Measurements from ENCODE around the gene RAP1A.
"Not testable (repeated sequence)": the region's sequence is repeated elsewhere in the genome, so short reads cannot be mapped to it uniquely, and the experiment has no call there.

Gene RAP1A

GRCh38 chr1:111628153-111628552 is 8.6 kb downstream of the RAP1A start:
- Mint-ChIP-seq H3K27me3 (ENCODE audit: low read depth) (no peaks in the 10 kb centered on the region), H3K4me3 (no peak overlapping the region), H3K9me3 (no peaks in the 10 kb centered on the region), H3K27ac (no peak overlapping the region), H3K36me3 (ENCODE audit: low read depth) (peaks cover 6% of the 10 kb centered on the region), H3K4me1 (peaks cover 8% of the 10 kb centered on the region)
- no peak for TF ChIP-seq CTCF (IDR thresholded peaks at IDR 0.05; ENCODE audit: unreplicated experiment in 3 of 3)

- TF ChIP-seq CTCF (IDR thresholded peaks at IDR 0.05; ENCODE audit: unreplicated experiment in 3 of 3): no peak
- H3K27me3 Mint-ChIP-seq (ENCODE audit: low read depth): no peaks in the 10 kb centered on the region
- peaks cover 8% of the 10 kb centered on the region for H3K4me1 Mint-ChIP-seq
- H3K9me3 Mint-ChIP-seq: no peaks in the 10 kb centered on the region
- H3K27ac Mint-ChIP-seq: no peak overlapping the region
- peaks cover 3% of the 10 kb centered on the region for H3K36me3 Mint-ChIP-seq (ENCODE audit: low read depth)
- no peak overlapping the region for H3K4me3 Mint-ChIP-seq
Observed at GRCh38 chr1:111629190-111629954, 9.8 kb downstream of the RAP1A start.

- peaks cover 3% of the 10 kb centered on the region for H3K4me1 Mint-ChIP-seq
- no peaks in the 10 kb centered on the region for H3K27me3 Mint-ChIP-seq (ENCODE audit: low read depth)
- no peak overlapping the region for H3K4me3 Mint-ChIP-seq
- H3K9me3 Mint-ChIP-seq: no peaks in the 10 kb centered on the region
- no peak overlapping the region for H3K27ac Mint-ChIP-seq
- H3K36me3 Mint-ChIP-seq (ENCODE audit: low read depth): peaks cover 3% of the 10 kb centered on the region
- no peak for TF ChIP-seq CTCF (IDR thresholded peaks at IDR 0.05; ENCODE audit: unreplicated experiment in 3 of 3)
Observed at GRCh38 chr1:111630567-111630966, 11.0 kb downstream of the RAP1A start.

GRCh38 chr1:111631502-111631901 is 11.9 kb downstream of the RAP1A start:
- H3K9me3 Mint-ChIP-seq: no peaks in the 10 kb centered on the region
- H3K27ac Mint-ChIP-seq: no peak overlapping the region
- no peak overlapping the region for H3K4me3 Mint-ChIP-seq
- no peak for TF ChIP-seq CTCF (IDR thresholded peaks at IDR 0.05; ENCODE audit: unreplicated experiment in 3 of 3)
- peaks cover 3% of the 10 kb centered on the region for H3K36me3 Mint-ChIP-seq (ENCODE audit: low read depth)
- no peaks in the 10 kb centered on the region for H3K27me3 Mint-ChIP-seq (ENCODE audit: low read depth)
- no peaks in the 10 kb centered on the region for H3K4me1 Mint-ChIP-seq

- H3K4me3 Mint-ChIP-seq; H3K9me3 Mint-ChIP-seq; H3K36me3 Mint-ChIP-seq (ENCODE audit: low read depth); H3K27ac Mint-ChIP-seq; H3K4me1 Mint-ChIP-seq; H3K27me3 Mint-ChIP-seq (ENCODE audit: low read depth): not testable (repeated sequence)
Observed at GRCh38 chr1:111632771-111633170, 13.2 kb downstream of the RAP1A start.

GRCh38 chr1:111633736-111634247 is 14.2 kb downstream of the RAP1A start:
- Mint-ChIP-seq H3K9me3 (no peaks in the 10 kb centered on the region), H3K36me3 (ENCODE audit: low read depth) (peaks cover 3% of the 10 kb centered on the region), H3K4me1 (no peaks in the 10 kb centered on the region), H3K27me3 (ENCODE audit: low read depth) (no peaks in the 10 kb centered on the region), H3K27ac (no peak overlapping the region), H3K4me3 (no peak overlapping the region)
- no peak for TF ChIP-seq CTCF (IDR thresholded peaks at IDR 0.05; ENCODE audit: unreplicated experiment in 3 of 3)
